ENCODE results near the gene KCNK7. TPM values are rescaled to one million over a fixed set of nuclear protein-coding genes. Genes with fewer than 3 reads are reported as not detected.

Gene KCNK7
- total RNA-seq, 2 donors from 2014 or later = 0.31 to 0.53 TPM

DNA sequence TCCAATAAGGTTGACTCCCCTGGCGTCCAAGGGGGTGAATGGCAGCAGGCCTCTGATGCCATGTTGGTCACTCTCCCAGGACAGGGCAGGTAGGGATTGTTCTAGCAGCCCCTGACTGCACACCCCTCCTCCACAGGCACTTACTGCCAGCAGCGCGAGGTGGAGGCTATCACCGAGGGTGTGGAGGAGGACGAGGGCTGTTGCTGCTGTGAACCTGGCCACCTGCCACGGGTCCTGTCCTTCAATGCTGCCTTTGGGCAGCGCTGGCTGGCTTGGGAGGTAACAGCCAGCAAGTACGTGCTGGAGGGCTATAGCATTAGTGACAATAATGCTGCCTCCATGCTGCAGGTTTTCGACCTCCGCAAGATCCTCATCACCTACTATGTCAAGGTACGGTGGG lies 34.6 kb upstream of the KCNK7 start:
- no peak for DNase-seq
- intact Hi-C loops (cut with DNase I) = no loop called here

GRCh38 chr11:65629579-65629978 lies 34.0 kb upstream of the KCNK7 start:
- no peak for ATAC-seq
- intact Hi-C loops (cut with DNase I) = loop anchor here in 1 of 2 donors (5.0 kb wide), 1 partner anchor 188 kb away; no protein-coding TSS in a partner anchor
- DNase-seq = no peak

More for the DNA sequence above, 34.6 kb upstream of the KCNK7 start:
- ATAC-seq = peak; percentile 6 to 14

DNA sequence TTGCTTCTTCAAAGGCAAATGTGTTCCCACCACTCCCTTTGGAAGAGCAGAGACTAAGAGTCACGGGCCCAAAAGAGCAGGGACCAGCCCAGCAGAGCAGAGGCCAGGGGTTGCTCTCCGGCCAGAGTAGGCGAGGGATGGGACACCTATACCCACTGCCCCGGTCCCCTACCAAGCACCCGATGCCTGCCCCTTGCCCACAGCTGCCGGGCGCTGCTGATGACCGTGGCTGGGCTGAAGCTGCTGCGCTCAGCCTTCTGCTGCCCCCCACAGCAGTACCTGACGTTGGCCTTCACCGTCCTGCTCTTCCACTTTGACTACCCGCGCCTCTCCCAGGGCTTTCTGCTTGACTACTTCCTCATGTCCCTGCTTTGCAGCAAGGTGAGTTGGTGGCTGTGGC lies 31.6 kb upstream of the KCNK7 start:
- no peak for ATAC-seq
- no peak for DNase-seq
- intact Hi-C loops (cut with DNase I) = loop anchor here in 1 of 2 donors (5.0 kb wide), 1 partner anchor 190 kb away; no protein-coding TSS in a partner anchor

DNA sequence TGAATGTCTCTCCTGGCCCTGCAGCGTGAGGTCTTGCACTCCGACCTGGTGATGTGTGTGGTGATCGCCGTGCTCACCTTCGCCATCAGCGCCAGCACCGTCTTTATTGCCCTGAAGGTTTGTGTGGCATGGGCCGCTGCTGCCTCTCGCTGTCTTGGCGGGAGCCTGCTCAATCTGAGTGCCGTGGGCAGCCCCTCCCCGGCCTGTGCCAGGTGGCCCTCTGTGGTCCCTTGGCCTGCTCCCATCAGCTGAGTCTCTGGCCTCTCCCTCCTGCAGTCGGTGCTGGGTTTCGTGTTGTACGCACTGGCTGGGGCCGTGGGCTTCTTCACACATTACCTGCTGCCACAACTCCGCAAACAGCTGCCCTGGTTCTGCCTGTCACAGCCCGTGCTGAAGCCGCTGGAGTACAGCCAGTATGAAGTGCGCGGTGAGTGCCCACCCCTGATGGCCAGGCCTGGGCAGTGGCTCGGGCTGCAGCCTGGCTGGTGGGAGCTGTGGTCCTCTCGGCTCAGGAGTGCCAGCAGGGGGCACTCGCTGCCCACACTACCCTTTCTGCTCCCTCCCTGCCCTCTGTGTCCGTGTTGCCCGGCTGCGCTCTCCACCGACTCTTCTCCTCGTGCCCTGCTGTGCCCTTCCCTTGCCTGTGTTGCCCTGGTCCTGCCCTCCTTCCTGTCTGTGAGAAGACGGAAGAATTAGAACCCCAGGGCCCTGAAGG lies 30.2 kb upstream of the KCNK7 start:
- ATAC-seq (peak; percentile 71 to 78), DNase-seq (peak; percentile 65)
- intact Hi-C loops (cut with DNase I) = loop anchor here in 1 of 2 donors (5.0 kb wide), 1 partner anchor 192 kb away; no protein-coding TSS in a partner anchor

DNA sequence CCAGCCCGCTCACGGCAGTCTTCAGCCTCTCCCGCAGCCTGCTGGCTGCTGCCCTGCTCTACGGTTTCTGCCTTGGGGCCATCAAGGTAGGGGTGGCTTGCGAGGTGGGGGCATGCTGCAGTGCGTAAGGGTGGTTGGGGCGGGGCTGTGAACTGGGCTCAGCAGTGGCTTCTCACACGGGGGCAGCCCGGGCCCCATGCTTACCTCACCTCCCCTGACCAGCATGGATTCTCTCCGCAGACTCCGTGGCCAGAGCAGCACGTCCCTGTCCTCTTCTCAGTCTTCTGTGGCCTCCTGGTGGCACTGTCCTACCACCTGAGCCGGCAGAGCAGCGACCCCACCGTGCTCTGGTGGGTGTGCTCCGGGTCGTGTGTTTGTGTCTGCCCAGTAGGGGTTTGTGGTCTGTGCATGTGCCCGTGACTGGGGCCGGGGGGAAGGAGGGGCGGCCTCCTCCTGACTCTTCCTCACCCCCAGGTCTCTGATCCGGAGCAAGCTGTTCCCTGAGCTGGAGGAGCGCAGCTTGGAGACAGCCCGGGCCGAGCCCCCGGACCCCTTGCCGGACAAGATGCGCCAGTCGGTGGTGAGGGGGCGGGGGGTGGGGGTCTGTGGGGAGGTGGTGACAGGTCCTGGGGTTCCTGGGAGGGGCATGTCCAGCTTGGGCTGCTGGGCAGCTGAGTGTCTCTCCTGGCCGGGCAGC lies 29.5 kb upstream of the KCNK7 start:
- intact Hi-C loops (cut with DNase I) = loop anchor here in 1 of 2 donors (5.0 kb wide), 1 partner anchor 192 kb away; no protein-coding TSS in a partner anchor
- ATAC-seq (no peak), DNase-seq (no peak)

- no peak for ATAC-seq
- intact Hi-C loops (cut with DNase I) = no loop called here
- DNase-seq = no peak
Observed at GRCh38 chr11:65623852-65624616, 28.4 kb upstream of the KCNK7 start.

- DNase-seq (no peak), ATAC-seq (no peak)
- intact Hi-C loops (cut with DNase I) = no loop called here
Observed at GRCh38 chr11:65623177-65623576, 27.6 kb upstream of the KCNK7 start.

- intact Hi-C loops (cut with DNase I) = no loop called here
- DNase-seq = no peak
Observed at GRCh38 chr11:65622011-65622410, 26.4 kb upstream of the KCNK7 start.

DNA sequence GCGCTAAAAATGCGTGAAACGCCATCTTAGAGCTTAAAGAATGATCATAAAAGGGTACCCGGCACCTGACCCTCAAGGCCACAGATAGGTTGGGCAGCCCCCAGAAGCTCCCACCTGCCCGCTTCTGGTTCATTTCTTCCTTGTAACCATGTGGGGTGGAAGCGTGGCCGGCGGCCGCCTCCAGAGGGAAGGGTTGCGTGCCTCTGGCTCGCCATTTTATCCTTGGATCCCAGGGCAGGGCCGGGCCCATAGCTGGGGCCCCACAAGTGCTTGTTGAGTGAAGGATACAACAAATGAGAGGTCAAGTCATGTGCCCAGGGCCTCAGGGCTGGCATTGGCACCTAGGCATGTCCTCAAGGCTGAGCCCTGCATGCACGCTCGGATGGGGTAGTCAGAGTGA lies 25.9 kb upstream of the KCNK7 start:
- intact Hi-C loops (cut with DNase I) = no loop called here
- DNase-seq = no peak
- no peak for ATAC-seq

More at GRCh38 chr11:65622011-65622410, 26.4 kb upstream of the KCNK7 start:
- no peak for ATAC-seq

DNA sequence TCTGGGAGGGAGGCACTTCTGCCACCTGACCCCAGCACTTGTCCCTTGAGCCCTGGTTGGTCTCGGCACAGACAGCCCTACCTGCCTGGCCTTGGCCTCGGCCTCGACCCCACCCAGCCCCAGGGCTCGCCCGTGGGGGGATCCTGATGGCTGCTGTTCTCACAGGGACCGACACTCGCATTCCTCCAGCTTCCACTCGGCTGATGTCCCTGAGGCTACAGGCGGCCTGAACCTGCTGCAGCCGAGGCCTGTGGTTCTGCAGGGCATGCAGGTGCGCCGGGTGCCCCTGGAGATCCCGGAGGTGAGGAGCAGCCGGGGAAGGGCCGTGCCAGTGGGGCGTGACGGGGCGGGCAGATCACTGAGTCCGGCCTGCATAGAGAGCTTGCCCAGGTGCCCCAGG lies 25.1 kb upstream of the KCNK7 start:
- no peak for ATAC-seq
- intact Hi-C loops (cut with DNase I) = no loop called here
- DNase-seq = no peak

DNA sequence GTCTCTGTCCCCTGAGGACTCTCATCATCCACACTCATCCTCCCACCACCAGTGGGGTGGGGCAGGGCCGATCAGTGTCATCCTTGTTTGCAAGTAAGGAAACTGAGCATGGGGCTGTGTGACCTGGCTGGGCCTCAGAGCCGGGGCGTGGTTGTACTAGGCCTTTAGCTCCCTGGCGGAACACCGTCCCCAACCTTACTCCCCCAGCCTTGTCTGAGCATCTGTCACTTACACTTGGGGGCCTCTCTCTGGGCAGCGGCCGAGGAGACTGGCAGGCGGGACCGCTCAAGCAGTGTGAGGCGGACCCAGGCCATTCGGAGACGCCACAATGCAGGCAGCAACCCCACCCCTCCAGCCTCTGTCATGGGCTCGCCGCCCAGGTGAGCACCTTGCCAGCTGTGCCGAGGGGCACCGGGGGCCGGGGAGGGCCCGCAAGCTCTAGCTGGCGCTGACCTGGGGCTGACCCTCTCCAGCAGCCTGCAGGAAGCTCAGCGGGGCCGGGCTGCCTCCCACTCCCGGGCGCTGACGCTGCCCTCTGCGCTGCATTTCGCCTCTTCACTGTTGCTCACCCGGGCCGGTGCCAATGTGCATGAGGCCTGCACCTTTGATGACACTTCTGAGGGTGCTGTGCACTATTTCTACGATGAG lies 23.8 kb upstream of the KCNK7 start:
- no peak for DNase-seq
- intact Hi-C loops (cut with DNase I) = loop anchor here in 1 of 2 donors (5.0 kb wide), 1 partner anchor 93 kb away; the partner anchor contains the start of gene KAT5
- no peak for ATAC-seq

GRCh38 chr11:65618763-65619162 lies 23.2 kb upstream of the KCNK7 start:
- DNase-seq (no peak), ATAC-seq (no peak)
- intact Hi-C loops (cut with DNase I) = loop anchor here in 1 of 2 donors (5.0 kb wide), 1 partner anchor 94 kb away; the partner anchor contains the start of gene KAT5

GRCh38 chr11:65617990-65618751 lies 22.6 kb upstream of the KCNK7 start:
- intact Hi-C loops (cut with DNase I) = loop anchor here in 1 of 2 donors (5.0 kb wide), 1 partner anchor 94 kb away; the partner anchor contains the start of gene KAT5
- ATAC-seq = no peak

DNA sequence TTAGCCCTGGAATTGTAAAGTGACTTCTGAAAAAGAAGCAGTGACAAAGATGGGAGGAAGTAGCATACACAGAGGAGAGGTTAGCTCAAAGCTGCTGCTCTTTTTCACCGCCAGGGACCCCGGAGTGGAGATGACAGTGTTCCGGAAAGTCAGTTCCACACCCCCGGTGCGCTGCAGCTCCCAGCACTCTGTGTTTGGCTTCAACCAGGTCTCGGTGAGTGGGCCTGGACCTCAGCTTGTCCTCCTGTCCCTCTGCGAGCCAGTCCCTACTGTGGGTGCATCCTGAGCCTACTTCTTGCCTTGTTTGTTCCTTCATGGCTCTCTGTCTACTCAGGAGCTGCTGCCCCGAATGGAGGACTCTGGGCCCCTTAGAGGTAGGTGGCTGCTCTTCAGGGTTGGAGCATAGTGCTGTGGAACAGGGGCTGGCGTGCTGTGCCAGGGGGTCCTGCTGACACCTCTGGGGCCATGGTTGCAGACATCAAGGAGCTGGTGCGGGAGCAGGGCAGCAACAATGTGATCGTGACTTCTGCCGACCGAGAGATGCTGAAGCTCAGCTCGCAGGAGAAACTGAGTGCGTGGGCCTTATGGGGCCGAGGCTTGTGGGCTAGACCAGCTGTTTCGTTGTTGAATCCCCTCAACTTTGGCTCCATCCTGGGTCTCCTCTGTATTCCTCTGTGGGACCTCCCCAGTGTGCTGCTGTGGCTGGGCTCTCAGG lies 21.7 kb upstream of the KCNK7 start:
- intact Hi-C loops (cut with DNase I) = loop anchor here in 1 of 2 donors (5.0 kb wide), 1 partner anchor 95 kb away; the partner anchor contains the start of gene KAT5
- no peak for ATAC-seq
- DNase-seq = no peak

More at GRCh38 chr11:65617990-65618751, 22.6 kb upstream of the KCNK7 start:
- no peak for DNase-seq

DNA sequence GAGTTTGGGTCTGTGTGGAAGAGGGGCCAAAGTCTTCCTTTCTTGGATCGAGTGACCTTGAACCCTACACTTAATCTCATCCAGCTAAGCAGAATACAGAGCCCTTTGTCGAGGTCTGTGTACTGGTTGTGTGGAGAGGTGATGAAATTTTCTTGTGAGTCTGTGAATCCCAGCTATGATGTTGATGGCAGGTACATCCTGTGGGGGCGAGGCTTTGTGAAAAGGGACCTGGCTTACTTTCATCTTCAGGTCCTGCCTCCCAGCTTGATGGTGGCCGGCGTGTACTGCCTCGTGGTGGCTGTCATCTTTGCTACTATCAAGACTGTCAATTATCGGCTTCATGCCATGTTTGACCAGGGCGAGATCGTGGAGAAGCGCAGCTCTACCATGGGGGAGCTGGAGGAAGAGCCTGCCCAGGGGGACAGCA lies 21.0 kb upstream of the KCNK7 start:
- intact Hi-C loops (cut with DNase I) = loop anchor here in 1 of 2 donors (5.0 kb wide), 1 partner anchor 96 kb away; the partner anchor contains the start of gene KAT5
- no peak for ATAC-seq
- DNase-seq = no peak

DNA sequence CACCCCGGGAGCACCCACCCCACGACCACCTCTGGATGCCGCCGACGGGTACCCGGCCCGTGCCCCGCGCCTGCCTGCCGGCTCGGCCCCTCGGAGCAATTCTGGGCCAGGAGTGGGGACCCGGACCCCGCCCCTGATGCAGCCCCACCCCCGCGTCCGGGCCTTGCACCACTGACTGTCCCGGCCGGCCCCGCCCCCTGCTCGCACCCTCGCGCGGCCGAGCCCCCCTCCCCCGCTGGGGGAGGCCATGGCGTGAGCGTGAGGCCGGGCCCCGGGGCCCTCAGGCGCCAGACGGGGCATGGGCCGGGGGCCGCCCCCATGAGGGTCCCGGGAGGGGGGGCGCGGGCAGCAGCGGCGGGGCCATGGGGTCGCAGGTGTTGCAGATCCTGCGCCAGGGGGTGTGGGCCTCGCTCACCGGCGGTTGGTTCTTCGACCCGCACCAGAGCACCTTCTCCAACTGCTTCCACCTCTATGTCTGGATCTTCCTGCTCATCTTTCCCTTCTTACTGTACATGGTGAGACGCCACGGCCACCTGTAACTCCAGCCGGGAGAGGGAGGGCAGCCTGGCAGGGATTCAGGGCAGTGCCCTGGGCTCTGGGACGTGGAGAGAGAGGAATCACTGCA lies 20.5 kb upstream of the KCNK7 start:
- DNase-seq (peak; percentile 68), ATAC-seq (peak in 1 of 2 donors; percentile 0)
- intact Hi-C loops (cut with DNase I) = loop anchor here in 1 of 2 donors (5.0 kb wide), 1 partner anchor 96 kb away; the partner anchor contains the start of gene KAT5
